Nephron progenitor cell (in vitro differentiated cells): Measurements from ENCODE around the gene AFAP1L2.
"Not testable (repeated sequence)": the region's sequence is repeated elsewhere in the genome, so short reads cannot be mapped to it uniquely, and the experiment has no call there.

Experiments
- DNase-seq: peaks from one replicate; pipeline ENCODE4 v3.0.0; 2021
- H3K27ac Mint-ChIP-seq: 2 replicates; pipeline ENCODE4 v1.8.0; 2021; ENCODE audit warnings: mild to moderate bottlenecking, moderate library complexity, mixed read lengths
- H3K27me3 Mint-ChIP-seq: 2 replicates; pipeline ENCODE4 v1.8.0; 2021; ENCODE audit warnings: mild to moderate bottlenecking, low read depth, mixed read lengths; ENCODE audit not compliant: poor library complexity
- H3K36me3 Mint-ChIP-seq: 2 replicates; pipeline ENCODE4 v1.8.0; 2021; ENCODE audit warnings: low read depth, mixed read lengths
- H3K4me1 Mint-ChIP-seq: 2 replicates; pipeline ENCODE4 v1.8.0; 2021; ENCODE audit warnings: mixed read lengths
- H3K4me3 Mint-ChIP-seq: 2 replicates; pipeline ENCODE4 v1.8.0; 2021; ENCODE audit warnings: mild to moderate bottlenecking, moderate library complexity, mixed read lengths
- H3K9me3 Mint-ChIP-seq: 2 replicates; pipeline ENCODE4 v1.8.0; 2021; ENCODE audit warnings: mild to moderate bottlenecking, moderate library complexity, mixed read lengths
- TF ChIP-seq, protein P1 (sequence below): fragments of 200-600 bp; sonication (generic); IDR thresholded peaks from 2 replicates; pipeline ENCODE4 v1.5.0; 2021; ENCODE audit warnings: antibody characterized with exemption

AFAP1L2 gene

GRCh38 chr10:114349522-114350215, 54.6 kb downstream of the AFAP1L2 start:
- Mint-ChIP-seq H3K27ac (peak overlapping the region; percentile 78), H3K4me3 (no peak overlapping the region), H3K27me3 (no peaks in the 10 kb centered on the region), H3K9me3 (no peaks in the 10 kb centered on the region), H3K4me1 (peaks cover 66% of the 10 kb centered on the region), H3K36me3 (no peaks in the 10 kb centered on the region)
- no peak for DNase-seq
- TF ChIP-seq, protein P1, sequence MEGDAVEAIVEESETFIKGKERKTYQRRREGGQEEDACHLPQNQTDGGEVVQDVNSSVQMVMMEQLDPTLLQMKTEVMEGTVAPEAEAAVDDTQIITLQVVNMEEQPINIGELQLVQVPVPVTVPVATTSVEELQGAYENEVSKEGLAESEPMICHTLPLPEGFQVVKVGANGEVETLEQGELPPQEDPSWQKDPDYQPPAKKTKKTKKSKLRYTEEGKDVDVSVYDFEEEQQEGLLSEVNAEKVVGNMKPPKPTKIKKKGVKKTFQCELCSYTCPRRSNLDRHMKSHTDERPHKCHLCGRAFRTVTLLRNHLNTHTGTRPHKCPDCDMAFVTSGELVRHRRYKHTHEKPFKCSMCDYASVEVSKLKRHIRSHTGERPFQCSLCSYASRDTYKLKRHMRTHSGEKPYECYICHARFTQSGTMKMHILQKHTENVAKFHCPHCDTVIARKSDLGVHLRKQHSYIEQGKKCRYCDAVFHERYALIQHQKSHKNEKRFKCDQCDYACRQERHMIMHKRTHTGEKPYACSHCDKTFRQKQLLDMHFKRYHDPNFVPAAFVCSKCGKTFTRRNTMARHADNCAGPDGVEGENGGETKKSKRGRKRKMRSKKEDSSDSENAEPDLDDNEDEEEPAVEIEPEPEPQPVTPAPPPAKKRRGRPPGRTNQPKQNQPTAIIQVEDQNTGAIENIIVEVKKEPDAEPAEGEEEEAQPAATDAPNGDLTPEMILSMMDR, result no peak

DNA sequence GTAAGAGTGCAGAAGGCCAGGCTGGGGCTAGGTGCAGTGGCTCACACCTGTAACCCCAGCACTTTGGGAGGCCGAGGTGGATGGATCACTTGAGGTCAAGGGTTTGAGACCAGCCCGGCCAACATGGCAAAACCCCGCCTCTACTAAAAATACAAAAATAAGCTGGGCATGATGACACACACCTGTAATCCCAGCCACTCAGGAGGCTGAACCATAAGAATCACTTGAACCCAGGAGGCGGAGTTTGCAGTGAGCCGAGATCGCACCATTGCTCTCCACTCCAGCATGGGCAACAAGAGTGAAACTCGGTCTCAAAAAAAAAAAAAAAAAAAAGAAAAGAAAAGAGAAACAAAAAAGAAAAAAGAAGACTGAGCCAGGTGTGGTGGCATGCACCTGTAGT, 55.2 kb downstream of the AFAP1L2 start:
- DNase-seq, H3K27ac Mint-ChIP-seq, H3K4me3 Mint-ChIP-seq, H3K27me3 Mint-ChIP-seq, H3K36me3 Mint-ChIP-seq, H3K9me3 Mint-ChIP-seq: not testable (repeated sequence)
- peaks cover 72% of the 10 kb centered on the region for H3K4me1 Mint-ChIP-seq

DNA sequence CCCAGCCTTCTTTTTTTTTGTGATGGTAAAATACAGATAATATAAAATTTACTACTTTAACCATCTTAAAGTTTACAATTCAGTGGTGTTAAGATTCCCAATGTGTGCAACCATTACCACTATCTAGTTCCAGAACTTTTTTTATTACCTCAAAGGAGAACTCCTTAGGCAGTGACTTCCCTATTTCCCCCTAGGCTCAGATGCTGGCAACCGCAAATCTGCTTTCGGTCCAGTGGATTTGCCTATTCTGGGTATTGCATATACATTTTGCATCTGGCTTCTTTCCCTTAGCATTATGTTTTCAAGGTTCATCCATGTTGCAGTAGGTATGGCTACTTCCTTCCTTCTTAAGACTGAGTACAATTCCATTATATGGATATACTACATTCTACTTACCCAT, 56.5 kb downstream of the AFAP1L2 start:
- Mint-ChIP-seq H3K36me3 (no peaks in the 10 kb centered on the region), H3K4me3 (no peak overlapping the region), H3K4me1 (peaks cover 77% of the 10 kb centered on the region), H3K9me3 (no peaks in the 10 kb centered on the region), H3K27ac (no peak overlapping the region), H3K27me3 (no peaks in the 10 kb centered on the region)
- no peak for DNase-seq
- TF ChIP-seq, protein P1, result no peak

- no peaks in the 10 kb centered on the region for H3K9me3 Mint-ChIP-seq
- TF ChIP-seq, protein P1, result no peak
- H3K36me3 Mint-ChIP-seq, result no peaks in the 10 kb centered on the region
- H3K4me3 Mint-ChIP-seq, result no peak overlapping the region
- H3K27me3 Mint-ChIP-seq, result no peaks in the 10 kb centered on the region
- H3K27ac Mint-ChIP-seq, result peak overlapping the region; percentile 31
- no peak for DNase-seq
- H3K4me1 Mint-ChIP-seq, result peaks cover 80% of the 10 kb centered on the region
These were observed 57.1 kb downstream of the AFAP1L2 start for GRCh38 chr10:114347241-114347640.

DNA sequence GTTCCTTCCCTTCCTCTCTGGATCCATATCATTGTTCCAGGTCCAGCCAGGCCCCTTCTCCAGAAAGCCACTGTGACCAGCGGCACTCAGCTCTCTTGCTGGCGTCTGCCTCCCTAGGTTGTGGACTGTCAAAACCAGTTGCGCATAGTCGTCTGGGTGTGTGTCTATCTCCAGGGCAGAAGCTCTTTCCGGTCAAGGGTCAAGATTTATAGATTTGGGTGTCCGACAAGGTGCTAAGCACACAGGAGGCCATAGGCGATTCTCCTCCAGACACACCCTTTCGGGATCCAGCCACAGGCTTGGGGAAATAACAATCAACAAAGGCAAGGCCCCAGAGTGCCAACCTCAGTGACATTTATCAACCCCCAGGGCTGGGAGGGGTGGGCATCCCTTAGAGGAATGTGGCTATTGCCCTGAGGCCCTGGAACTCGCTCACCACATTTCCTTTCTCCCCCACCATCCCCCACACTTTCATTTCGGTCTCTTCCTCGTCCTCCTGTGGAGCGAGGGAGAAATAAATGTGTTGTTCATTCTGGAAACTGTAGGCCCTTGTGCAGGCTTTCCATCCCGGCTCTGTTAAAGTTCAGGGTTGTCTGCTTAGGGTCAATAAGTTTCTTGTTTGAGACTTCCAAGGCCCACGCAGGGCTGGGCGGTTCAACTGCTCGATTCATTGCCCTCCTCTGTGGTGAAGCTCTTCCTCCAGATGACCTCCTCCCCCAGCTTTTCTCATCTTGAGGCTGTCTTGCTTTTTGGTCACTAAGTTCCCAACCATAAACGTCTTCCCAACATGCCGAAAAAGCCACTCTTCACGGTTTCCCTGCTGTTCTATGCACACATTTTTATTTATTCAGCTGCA, 57.9 kb downstream of the AFAP1L2 start:
- Mint-ChIP-seq H3K4me3 (peak overlapping the region; percentile 6), H3K27me3 (no peaks in the 10 kb centered on the region), H3K4me1 (peaks cover 76% of the 10 kb centered on the region), H3K36me3 (no peaks in the 10 kb centered on the region), H3K27ac (peak overlapping the region; percentile 64), H3K9me3 (no peaks in the 10 kb centered on the region)
- DNase-seq, result no peak
- TF ChIP-seq, protein P1, result no peak

DNA sequence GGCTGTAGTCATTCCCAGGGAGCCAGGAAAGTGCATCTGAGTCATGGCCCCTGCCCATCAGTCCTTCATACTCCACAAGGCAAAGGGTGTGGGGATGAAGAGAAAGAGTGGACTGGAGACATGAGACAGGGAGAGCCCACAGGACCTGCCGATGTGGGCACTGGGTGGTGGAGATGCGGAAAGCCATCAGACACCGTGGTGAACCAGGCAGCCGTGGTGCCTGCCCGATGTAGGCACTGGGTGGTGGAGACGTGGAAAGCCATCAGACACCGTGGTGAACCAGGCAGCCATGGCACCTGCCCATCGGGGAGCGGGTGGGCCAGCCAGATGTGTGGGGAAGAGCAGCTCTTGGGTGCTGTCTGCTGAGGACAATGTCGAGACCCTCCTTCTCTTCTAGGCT, 58.6 kb downstream of the AFAP1L2 start:
- Mint-ChIP-seq H3K4me1 (peaks cover 70% of the 10 kb centered on the region), H3K4me3 (no peak overlapping the region), H3K27me3 (no peaks in the 10 kb centered on the region), H3K36me3 (no peaks in the 10 kb centered on the region), H3K27ac (no peak overlapping the region), H3K9me3 (no peaks in the 10 kb centered on the region)
- TF ChIP-seq, protein P1, result no peak
- DNase-seq, result no peak
